Measurements from ENCODE around the gene PARD6B.

The PARD6B gene

GRCh38 chr20:50724851-50725723, 6.3 kb upstream of the PARD6B start:
- no peak for DNase-seq

- no peak for DNase-seq
Observed at GRCh38 chr20:50725724-50726005, 5.7 kb upstream of the PARD6B start.

- no peak for DNase-seq
Observed at GRCh38 chr20:50726955-50727791, 4.2 kb upstream of the PARD6B start.

- DNase-seq, result no peak
Observed at GRCh38 chr20:50727792-50728485, 3.4 kb upstream of the PARD6B start.

- DNase-seq, result no peak
Observed at GRCh38 chr20:50728486-50728980, 2.8 kb upstream of the PARD6B start.

GRCh38 chr20:50728981-50729874, 2.2 kb upstream of the PARD6B start:
- no peak for DNase-seq

- no peak for DNase-seq
Observed at GRCh38 chr20:50729901-50730764, 1.2 kb upstream of the PARD6B start.

- DNase-seq, result no peak
Observed at GRCh38 chr20:50730765-50731054, 670 bp upstream of the PARD6B start.

GRCh38 chr20:50731930-50732690, 730 bp downstream of the PARD6B start:
- peak; percentile 52 for DNase-seq

GRCh38 chr20:50733644-50734349, 2.4 kb downstream of the PARD6B start:
- DNase-seq, result no peak

GRCh38 chr20:50734730-50735679, 3.6 kb downstream of the PARD6B start:
- DNase-seq, result no peak

GRCh38 chr20:50735813-50736212, 4.4 kb downstream of the PARD6B start:
- DNase-seq, result no peak

- no peak for DNase-seq
Observed at GRCh38 chr20:50737352-50737751, 6.0 kb downstream of the PARD6B start.

GRCh38 chr20:50743087-50743486, 11.7 kb downstream of the PARD6B start:
- no peak for DNase-seq

GRCh38 chr20:50744143-50744792, 12.9 kb downstream of the PARD6B start:
- no peak for DNase-seq

GRCh38 chr20:50745634-50746137, 14.3 kb downstream of the PARD6B start:
- no peak for DNase-seq

- no peak for DNase-seq
Observed at GRCh38 chr20:50746138-50746940, 15.0 kb downstream of the PARD6B start.

All from retina (tissue), 1 donor.